A549 treated with CORT108297 at 1 μM for 4 hours (cell line): ENCODE measurements around the gene CD300C. TPM values are rescaled to one million over a fixed set of nuclear protein-coding genes. Genes with fewer than 3 reads are reported as not detected.

Experiments
- total RNA-seq: library from RNA; stranded (reverse); fragments of 200-300 nt; extraction: Qiagen RNA extraction; gene quantifications from 5 replicates; pipeline ENCODE4 v1.2.3, GENCODE V29; 2022

CD300C gene
- 0.09 to 0.20 TPM (median 0.16 TPM) in 5 replicates for total RNA-seq

DNA sequence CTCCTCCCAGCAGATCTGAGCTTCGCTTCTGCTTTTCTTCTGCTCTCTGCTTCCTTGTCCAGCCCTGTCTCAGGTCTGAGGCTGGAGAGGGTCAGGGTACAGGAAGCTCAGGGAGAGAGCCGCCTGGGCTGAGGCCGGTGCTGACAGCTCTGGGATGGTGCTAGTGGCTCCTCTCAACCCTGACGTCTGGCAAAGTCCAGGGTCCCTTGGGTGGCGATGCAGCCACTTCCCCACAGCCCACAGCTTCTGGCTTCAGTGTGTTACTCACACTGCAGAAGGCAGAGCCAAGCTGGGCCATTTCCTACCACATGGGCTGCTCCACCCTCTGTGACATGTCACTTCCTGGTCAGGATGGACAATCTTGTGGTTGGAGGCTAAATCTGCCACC lies at the start of gene CD300C:
CD300C (minus strand) TSS at position 273 of the 388 bp plus-strand sequence. CDS start 333 bp downstream, outside the sequence.

DNA sequence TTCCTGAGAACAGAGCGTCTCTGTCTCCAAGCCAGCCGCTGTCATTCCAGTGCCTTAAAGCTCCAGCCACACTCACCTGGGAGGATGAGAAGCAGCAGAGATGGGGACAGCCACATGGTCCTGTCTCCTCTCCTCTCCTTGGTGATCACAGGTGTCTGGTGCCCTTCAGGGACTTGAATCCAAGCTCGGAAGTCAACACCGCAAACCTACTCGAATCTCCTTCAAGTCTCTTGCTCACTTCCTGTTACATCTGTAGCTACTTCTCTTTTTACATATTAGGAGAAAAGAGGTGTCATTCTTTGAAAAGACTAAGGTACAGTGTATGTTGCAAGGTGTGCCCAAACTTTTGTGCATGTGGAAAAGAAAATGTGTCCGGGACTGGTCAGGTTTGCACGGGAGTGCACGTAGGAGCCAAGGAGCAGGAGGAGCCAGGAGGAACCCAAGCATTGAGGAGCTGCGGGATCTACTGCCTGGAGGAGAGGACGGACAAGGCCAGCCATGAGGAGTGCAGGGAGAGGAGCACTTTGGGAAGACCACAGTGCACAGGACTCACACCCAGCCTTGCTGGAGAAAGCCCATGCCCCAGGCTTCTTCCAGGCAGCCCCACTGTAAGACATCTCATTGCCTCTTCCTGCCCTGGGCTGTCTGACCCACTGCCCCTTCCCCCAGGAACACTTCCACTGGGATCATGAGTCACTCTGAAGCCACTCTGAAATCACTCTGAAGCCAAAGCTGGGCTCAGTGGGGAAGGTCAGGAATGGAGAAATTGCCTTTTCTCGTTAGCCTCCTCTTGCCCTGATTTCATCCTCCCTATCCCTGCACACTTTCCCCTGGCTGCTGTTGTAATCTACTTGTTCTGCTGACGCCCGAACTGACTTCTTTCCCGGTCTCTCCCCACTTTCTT lies 46.4 kb upstream of the CD300C start, which contains the start of gene CD300LD:
CD300LD (minus strand) TSS at position 197 of the 904 bp plus-strand sequence; CDS start at position 116, 81 bp downstream.

GRCh38 chr17:74567397-74567796 lies 21.5 kb upstream of the CD300C start, which contains the start of gene CD300H:
Gene CD300H, minus strand, starts transcription at chr17:74567509.

DNA sequence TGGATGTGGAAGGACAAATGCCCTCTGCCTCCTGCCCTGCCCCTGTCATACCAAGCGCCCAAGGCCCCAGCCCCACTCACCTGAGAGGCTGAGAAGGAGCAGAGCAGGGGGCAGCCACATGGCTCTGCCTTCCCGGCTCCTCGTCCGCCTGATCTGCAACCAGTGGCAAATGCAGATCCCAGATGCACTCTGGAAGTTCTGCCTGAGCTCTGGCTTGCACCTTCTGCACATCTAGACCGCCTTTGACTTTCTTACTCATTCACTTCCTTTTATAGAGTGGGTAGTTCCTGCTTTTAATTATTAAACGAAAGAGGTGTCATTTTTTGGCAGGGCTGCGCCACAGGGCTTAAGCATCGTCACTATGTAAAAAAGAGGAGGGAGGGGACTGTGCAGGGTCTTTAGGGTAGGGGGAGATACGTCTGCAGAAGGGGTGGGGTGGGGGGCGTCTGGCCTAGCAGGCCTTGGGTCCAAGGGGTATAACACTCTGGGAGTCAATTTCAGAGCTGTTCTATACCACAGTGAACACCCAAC lies 14.6 kb downstream of the CD300C start, which contains the start of gene CD300LB:
CD300LB (minus strand) TSS at position 245 of the 531 bp plus-strand sequence; CDS start at position 120, 125 bp downstream.

Other genes starting within 250 kb of the CD300C start
- gene KIF19, start 219.9 kb downstream of the CD300C start, total RNA-seq: 0.03 TPM in 1 of 5 replicates, not detected in the others
- 0.05 to 0.06 TPM in 2 of 5 replicates, not detected in the others for gene BTBD17, start 184.2 kb downstream of the CD300C start, total RNA-seq
- 0.08 TPM in 1 of 5 replicates, not detected in the others for gene GPR142, start 178.6 kb downstream of the CD300C start, total RNA-seq
- 58.6 to 85.4 TPM (median 75.2 TPM) in 5 replicates for gene GPRC5C, start 114.0 kb downstream of the CD300C start, total RNA-seq
- 0.07 to 0.12 TPM (median 0.07 TPM) in 3 of 5 replicates, not detected in the others for gene CD300A, start 79.5 kb downstream of the CD300C start, total RNA-seq
- gene CD300LB, start 14.6 kb downstream of the CD300C start, total RNA-seq: 0.03 to 0.14 TPM (median 0.09 TPM) in 4 of 5 replicates, not detected in the other
- 0.32 to 0.76 TPM (median 0.53 TPM) in 5 replicates for gene CD300H, start 21.4 kb upstream of the CD300C start, total RNA-seq
- gene CD300LD, start 46.2 kb upstream of the CD300C start, total RNA-seq: not detected in 5 replicates
- 0.02 TPM in 1 of 5 replicates, not detected in the others for gene CD300E, start 77.6 kb upstream of the CD300C start, total RNA-seq
- gene CD300LF, start 166.8 kb upstream of the CD300C start, total RNA-seq: not detected in 5 replicates
- 0.87 to 1.7 TPM (median 1.2 TPM) in 5 replicates for gene RAB37, start 191.1 kb upstream of the CD300C start, total RNA-seq
- 35.3 to 45.9 TPM (median 44.4 TPM) in 5 replicates for gene NHERF1, start 202.5 kb upstream of the CD300C start, total RNA-seq
- 52.9 to 62.5 TPM (median 57.2 TPM) in 5 replicates for gene NAT9, start 230.2 kb upstream of the CD300C start, total RNA-seq